Left lung (tissue), 10 donors: ENCODE measurements around the gene AVPR2. TPM values are rescaled to one million over a fixed set of nuclear protein-coding genes. Genes with fewer than 3 reads are reported as not detected.

Experiments
- ATAC-seq: fragments of 200-7000 bp; cut with Tn5 transposase; one replicate; pipeline ENCODE4 v1.9.1; 2020; ENCODE audit warnings: moderate library complexity
- DNase-seq, 4 donors: peaks; one replicate each; pipeline ENCODE4 v3.0.0-alpha.2; 2013 to 2020
- H3K27ac ChIP-seq, 2 donors: fragments of 200-600 bp; sonication (generic) in 1 of 2; one replicate each; pipeline versions ENCODE4 v1.5.0 to v1.8.0; 2020 to 2021
- H3K27me3 ChIP-seq, 2 donors: fragments of 200-600 bp; sonication (generic) in 1 of 2; one replicate each; pipeline versions ENCODE4 v1.5.0 to v1.8.0; 2020 to 2021
- H3K36me3 ChIP-seq, 2 donors: fragments of 200-600 bp; sonication (generic) in 1 of 2; one replicate each; pipeline versions ENCODE4 v1.5.0 to v1.8.0; 2020 to 2021
- H3K4me1 ChIP-seq, 2 donors: fragments of 200-600 bp; one replicate each; pipeline ENCODE4 v1.8.0; 2021
- H3K4me3 ChIP-seq, 2 donors: fragments of 200-600 bp; sonication (generic) in 1 of 2; one replicate each; pipeline versions ENCODE4 v1.5.0 to v1.8.0; 2020 to 2021; ENCODE audit warnings: mild to moderate bottlenecking in 1 of 2
- H3K9me3 ChIP-seq, 2 donors: fragments of 200-600 bp; sonication (generic) in 1 of 2; one replicate each; pipeline versions ENCODE4 v1.5.0 to v1.8.0; 2020 to 2021
- CTCF ChIP-seq, 2 donors: fragments of 200-600 bp; sonication (generic) in 1 of 2; IDR thresholded peaks; one replicate each; pipeline versions ENCODE4 v1.5.0 to v1.8.0; 2021; ENCODE audit warnings: antibody characterized with exemption in 2 of 2
- intact Hi-C, 2 donors: fragments of 100-400 bp; cut with DNase I; formaldehyde crosslinking; loops; one replicate each; pipeline versions ENCODE4 v1.11.2 to v1.14.2; 2022
- polyA plus RNA-seq, 6 donors: library from polyadenylated mRNA; unstranded; fragments of 120-200 nt; gene quantifications; one replicate each; pipeline ENCODE4 v1.2.1, GENCODE V29; 2013; ENCODE audit not compliant: insufficient read length in 6 of 6
- total RNA-seq, 2 donors: library from RNA; stranded (reverse); fragmentation: NEBNext Ultra II Directional; extraction: Animal tissue kit (Norgen Biotek cat#: 25700); gene quantifications; one replicate each; pipeline ENCODE4 v1.2.1, GENCODE V29; 2021
- donor health status: DM: no; HTN: yes; CAD: no.
- donor health status: DM: no; HTN: no; CAD: no.

AVPR2 gene
- total and polyA plus RNA-seq, 8 donors, result 0.52 to 1.3 (median 0.83) TPM

- ATAC-seq (no peak), DNase-seq (no peak)
- no peak overlapping the region for H3K27ac ChIP-seq
- no peak overlapping the region for H3K4me3 ChIP-seq
- peaks cover 84 to 96% of the 10 kb centered on the region in 2 donors for H3K27me3 ChIP-seq
- H3K4me1 ChIP-seq, result peaks cover 0 to 3% of the 10 kb centered on the region in 2 donors
- no peaks in the 10 kb centered on the region for H3K9me3 ChIP-seq
- intact Hi-C loops, result no loop called here
- no peaks in the 10 kb centered on the region for H3K36me3 ChIP-seq
- TF ChIP-seq CTCF (IDR thresholded peaks at IDR 0.05), result no peak
Measured at GRCh38 chrX:153882557-153882956, 21.9 kb upstream of the AVPR2 start.

GRCh38 chrX:153883163-153883843, 21.2 kb upstream of the AVPR2 start:
- H3K36me3 ChIP-seq, result no peaks in the 10 kb centered on the region
- no peak overlapping the region for H3K27ac ChIP-seq
- peaks cover 85 to 96% of the 10 kb centered on the region in 2 donors for H3K27me3 ChIP-seq
- DNase-seq (no peak), ATAC-seq (no peak)
- H3K4me1 ChIP-seq, result peaks cover 0 to 3% of the 10 kb centered on the region in 2 donors
- no peak overlapping the region for H3K4me3 ChIP-seq
- intact Hi-C loops, result no loop called here
- TF ChIP-seq CTCF (IDR thresholded peaks at IDR 0.05), result no peak
- H3K9me3 ChIP-seq, result no peaks in the 10 kb centered on the region

- intact Hi-C loops, result no loop called here
- Histone ChIP-seq H3K9me3 (no peaks in the 10 kb centered on the region), H3K27me3 (peaks cover 80 to 89% of the 10 kb centered on the region in 2 donors), H3K4me1 (peaks cover 0 to 3% of the 10 kb centered on the region in 2 donors), H3K27ac (no peak overlapping the region), H3K36me3 (no peaks in the 10 kb centered on the region), H3K4me3 (no peak overlapping the region)
- ATAC-seq (no peak), DNase-seq (no peak)
- no peak for TF ChIP-seq CTCF (IDR thresholded peaks at IDR 0.05)
Measured at GRCh38 chrX:153884136-153884535, 20.3 kb upstream of the AVPR2 start.

GRCh38 chrX:153884590-153884989, 19.9 kb upstream of the AVPR2 start:
- H3K4me1 ChIP-seq, result peaks cover 0 to 3% of the 10 kb centered on the region in 2 donors
- no peak for TF ChIP-seq CTCF (IDR thresholded peaks at IDR 0.05)
- peaks cover 76 to 84% of the 10 kb centered on the region in 2 donors for H3K27me3 ChIP-seq
- no peak overlapping the region for H3K4me3 ChIP-seq
- H3K27ac ChIP-seq, result no peak overlapping the region
- intact Hi-C loops, result no loop called here
- DNase-seq (no peak), ATAC-seq (no peak)
- H3K36me3 ChIP-seq, result no peaks in the 10 kb centered on the region
- H3K9me3 ChIP-seq, result no peaks in the 10 kb centered on the region

- intact Hi-C loops, result no loop called here
- Histone ChIP-seq H3K9me3 (no peaks in the 10 kb centered on the region), H3K4me1 (peaks cover 0 to 3% of the 10 kb centered on the region in 2 donors), H3K27ac (no peak overlapping the region), H3K36me3 (no peaks in the 10 kb centered on the region), H3K27me3 (peaks cover 71 to 77% of the 10 kb centered on the region in 2 donors), H3K4me3 (no peak overlapping the region)
- no peak for TF ChIP-seq CTCF (IDR thresholded peaks at IDR 0.05)
- ATAC-seq (no peak), DNase-seq (no peak)
Measured at GRCh38 chrX:153885208-153885787, 19.2 kb upstream of the AVPR2 start.
